Keratinocyte (primary cell): Measurements from ENCODE around the gene MYH9.

ENCODE experiments used
- CTCF ChIP-seq, 3 experiments: IDR thresholded peaks in 1 of 3; conservative IDR thresholded peaks in 1 of 3; optimal IDR thresholded peaks in 1 of 3; 2 replicates in 2 of 3; 3 replicates in 1 of 3; pipeline versions ENCODE3 to v1.5.1; 2011; ENCODE audit warnings: low read length in 3 of 3, mild to moderate bottlenecking in 3 of 3, moderate library complexity in 2 of 3, control low read depth in 1 of 3, inconsistent platforms in 1 of 3; ENCODE audit not compliant: insufficient read depth in 2 of 3; ENCODE audit errors: extremely low read depth in 1 of 3
- EZH2 ChIP-seq: IDR thresholded peaks from one replicate; pipeline ENCODE4 v1.6.1; 2012; ENCODE audit warnings: inconsistent platforms, mild to moderate bottlenecking, low read length, moderate library complexity

- no peak for TF ChIP-seq CTCF (optimal IDR thresholded peaks at IDR 0.05 in 1 of 3, IDR thresholded peaks at IDR 0.05 in 1 of 3, conservative IDR thresholded peaks at IDR 0.05 in 1 of 3; ENCODE audit: extremely low read depth in 1 of 3, insufficient read depth in 2 of 3, low read length in 3 of 3)
- TF ChIP-seq EZH2, result no peak
These were observed 48.0 kb upstream of the MYH9 start for GRCh38 chr22:36435516-36436415.
